ENCODE measurements around the gene NTM. TPM values are rescaled to one million over a fixed set of nuclear protein-coding genes. Genes with fewer than 3 reads are reported as not detected.

The NTM gene
- total RNA-seq, 2 experiments from 2014 or later: not detected

DNA sequence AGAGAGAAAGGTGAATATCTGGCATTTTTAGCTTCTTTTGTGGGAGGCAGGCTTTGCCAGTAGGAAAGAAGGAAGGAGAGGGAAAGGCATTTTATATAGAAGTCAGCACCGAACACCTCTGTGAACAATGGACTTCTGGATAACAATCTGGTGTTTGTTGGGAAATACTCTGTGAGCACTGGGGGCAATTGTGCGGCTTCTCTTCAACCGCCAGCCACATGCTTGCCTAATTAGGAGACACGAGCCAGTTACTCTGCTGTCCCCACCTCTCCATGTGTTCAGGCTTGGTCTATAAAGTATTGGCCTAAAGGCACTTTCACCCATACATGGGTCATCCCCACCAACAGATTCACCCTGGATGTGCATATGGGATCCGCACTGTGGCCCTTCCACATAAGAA is 523.6 kb downstream of the NTM start:
- intact Hi-C loops (cut with micrococcal nuclease): no loop called here
- H3K27ac Mint-ChIP-seq: no peak overlapping the region
- H3K4me1 Mint-ChIP-seq (ENCODE audit: low read depth): no peaks in the 10 kb centered on the region
- ATAC-seq (no peak), DNase-seq (no peak)
- ChIA-PET CTCF (no interaction called here), POLR2A (no interaction called here)
- no peaks in the 10 kb centered on the region for H3K9me3 Mint-ChIP-seq
- peaks cover 2% of the 10 kb centered on the region for H3K27me3 Mint-ChIP-seq
- no peak overlapping the region for H3K4me3 Mint-ChIP-seq
- H3K36me3 Mint-ChIP-seq (ENCODE audit: low read depth): no peaks in the 10 kb centered on the region
- TF ChIP-seq, protein P1, sequence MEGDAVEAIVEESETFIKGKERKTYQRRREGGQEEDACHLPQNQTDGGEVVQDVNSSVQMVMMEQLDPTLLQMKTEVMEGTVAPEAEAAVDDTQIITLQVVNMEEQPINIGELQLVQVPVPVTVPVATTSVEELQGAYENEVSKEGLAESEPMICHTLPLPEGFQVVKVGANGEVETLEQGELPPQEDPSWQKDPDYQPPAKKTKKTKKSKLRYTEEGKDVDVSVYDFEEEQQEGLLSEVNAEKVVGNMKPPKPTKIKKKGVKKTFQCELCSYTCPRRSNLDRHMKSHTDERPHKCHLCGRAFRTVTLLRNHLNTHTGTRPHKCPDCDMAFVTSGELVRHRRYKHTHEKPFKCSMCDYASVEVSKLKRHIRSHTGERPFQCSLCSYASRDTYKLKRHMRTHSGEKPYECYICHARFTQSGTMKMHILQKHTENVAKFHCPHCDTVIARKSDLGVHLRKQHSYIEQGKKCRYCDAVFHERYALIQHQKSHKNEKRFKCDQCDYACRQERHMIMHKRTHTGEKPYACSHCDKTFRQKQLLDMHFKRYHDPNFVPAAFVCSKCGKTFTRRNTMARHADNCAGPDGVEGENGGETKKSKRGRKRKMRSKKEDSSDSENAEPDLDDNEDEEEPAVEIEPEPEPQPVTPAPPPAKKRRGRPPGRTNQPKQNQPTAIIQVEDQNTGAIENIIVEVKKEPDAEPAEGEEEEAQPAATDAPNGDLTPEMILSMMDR (IDR thresholded peaks at IDR 0.05): no peak

DNA sequence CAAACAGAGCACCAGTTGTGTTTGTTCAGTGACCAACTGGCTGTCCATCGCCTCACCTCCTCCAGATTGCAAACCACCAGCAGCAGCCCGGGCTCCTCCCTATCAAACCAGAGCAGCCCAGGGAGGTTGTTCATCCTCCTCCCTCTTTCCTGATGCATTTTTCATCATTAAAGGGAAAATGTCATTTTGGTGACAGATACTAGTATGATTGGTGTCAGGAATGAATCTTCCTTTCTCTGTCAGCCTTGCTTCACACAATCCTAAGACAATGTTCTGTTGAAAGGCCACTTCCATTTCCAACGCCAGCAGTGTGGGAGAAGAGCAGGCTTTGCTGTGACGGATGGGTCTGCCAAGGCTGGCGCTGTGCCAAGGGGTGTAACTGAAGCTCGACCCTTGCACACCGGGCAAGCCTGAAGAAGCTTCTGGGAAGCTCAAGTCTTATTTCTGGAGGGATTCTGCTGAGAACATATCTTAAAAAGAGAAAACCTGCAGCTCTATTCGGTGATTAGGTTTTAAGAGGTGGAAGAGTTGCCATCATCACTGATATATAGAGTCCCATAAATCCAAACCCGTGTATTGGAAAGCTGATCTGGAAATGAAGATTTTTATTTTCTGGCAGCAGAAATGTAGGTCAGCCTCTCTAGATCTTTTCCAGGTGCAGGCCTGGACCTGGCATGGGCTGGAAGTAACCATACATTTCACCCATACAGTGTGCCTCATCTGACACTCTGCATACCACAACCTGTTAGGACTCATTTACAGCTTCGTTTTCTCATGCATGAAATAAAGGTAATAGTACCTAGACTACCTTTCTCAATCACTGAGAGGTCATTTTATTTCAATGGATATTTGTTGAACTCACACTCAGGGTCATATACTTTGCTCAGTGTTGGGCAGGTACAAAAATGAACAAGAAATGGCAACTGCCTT is 524.5 kb downstream of the NTM start:
- POLR2A ChIA-PET: no interaction called here

DNA sequence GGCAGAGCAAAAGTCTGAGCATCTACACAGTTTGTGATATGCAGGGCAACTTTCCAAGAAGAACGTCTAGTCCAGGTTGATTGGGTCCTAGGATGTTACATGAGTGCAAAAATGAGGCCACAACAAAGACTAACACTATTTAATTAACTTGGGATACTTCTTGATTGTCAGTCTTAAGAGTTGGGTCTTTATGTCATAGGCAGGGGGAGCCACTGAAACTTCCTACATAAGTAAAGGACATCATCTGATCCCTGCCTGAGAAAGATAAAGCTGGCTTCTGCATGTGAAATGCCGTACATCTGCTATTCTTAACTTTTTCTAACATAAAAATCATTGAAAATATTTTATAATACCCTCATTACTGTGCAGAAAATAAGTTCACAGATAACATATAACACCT is 525.5 kb downstream of the NTM start:
- intact Hi-C loops (cut with micrococcal nuclease): no loop called here
- ChIA-PET POLR2A (no interaction called here), CTCF (no interaction called here)
- no peaks in the 10 kb centered on the region for H3K9me3 Mint-ChIP-seq
- H3K4me3 Mint-ChIP-seq: no peak overlapping the region
- DNase-seq: no peak
- H3K4me1 Mint-ChIP-seq (ENCODE audit: low read depth): no peaks in the 10 kb centered on the region
- no peaks in the 10 kb centered on the region for H3K36me3 Mint-ChIP-seq (ENCODE audit: low read depth)
- H3K27ac Mint-ChIP-seq: no peak overlapping the region
- TF ChIP-seq, protein P1 (IDR thresholded peaks at IDR 0.05): no peak
- ATAC-seq: no peak
- peaks cover 2% of the 10 kb centered on the region for H3K27me3 Mint-ChIP-seq

More for the DNA sequence above, 524.5 kb downstream of the NTM start:
- Mint-ChIP-seq H3K27me3 (peaks cover 2% of the 10 kb centered on the region), H3K4me1 (ENCODE audit: low read depth) (no peaks in the 10 kb centered on the region), H3K36me3 (ENCODE audit: low read depth) (no peaks in the 10 kb centered on the region), H3K27ac (no peak overlapping the region), H3K4me3 (no peak overlapping the region), H3K9me3 (no peaks in the 10 kb centered on the region)
- intact Hi-C loops (cut with micrococcal nuclease): no loop called here
- TF ChIP-seq, protein P1 (IDR thresholded peaks at IDR 0.05): no peak
- no peak for ATAC-seq
- no peak for DNase-seq
- CTCF ChIA-PET: no interaction called here

DNA sequence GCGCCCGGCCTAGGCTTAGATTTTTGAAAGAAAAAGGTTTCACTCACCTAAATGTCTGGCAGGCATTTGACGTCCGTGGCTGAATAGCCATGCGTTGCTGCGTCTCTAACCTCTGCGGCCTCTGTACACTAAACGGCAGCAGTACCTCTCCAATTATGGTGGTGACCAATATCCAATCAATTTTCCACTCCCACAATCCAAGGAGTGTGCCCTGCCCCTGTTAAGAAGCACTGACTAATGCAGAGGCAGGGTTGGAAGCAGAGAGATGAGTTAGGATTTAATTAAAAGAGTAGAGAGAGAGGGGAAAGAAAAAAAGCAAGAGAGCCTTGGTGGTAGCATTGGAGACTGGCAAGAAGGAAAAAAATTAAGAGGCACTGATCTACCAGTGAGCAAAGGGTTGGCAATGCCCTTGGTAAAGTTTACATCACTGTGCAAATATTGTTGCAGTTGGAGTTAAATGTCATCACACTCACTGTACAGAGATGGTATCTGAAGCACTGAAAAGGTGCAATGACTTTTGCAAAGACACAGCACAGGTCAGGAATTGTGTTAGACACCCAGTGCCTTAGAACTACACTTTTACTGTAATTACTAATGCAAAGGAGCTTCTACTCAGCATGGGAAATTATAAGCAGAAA is 526.7 kb downstream of the NTM start:
- no peak for ATAC-seq
- DNase-seq: no peak
- Mint-ChIP-seq H3K27me3 (peaks cover 2% of the 10 kb centered on the region), H3K27ac (no peak overlapping the region), H3K9me3 (no peaks in the 10 kb centered on the region), H3K36me3 (ENCODE audit: low read depth) (no peaks in the 10 kb centered on the region), H3K4me3 (no peak overlapping the region), H3K4me1 (ENCODE audit: low read depth) (no peaks in the 10 kb centered on the region)
- POLR2A ChIA-PET: no interaction called here
- TF ChIP-seq, protein P1 (IDR thresholded peaks at IDR 0.05): no peak
- intact Hi-C loops (cut with micrococcal nuclease): no loop called here
- CTCF ChIA-PET: no interaction called here

DNA sequence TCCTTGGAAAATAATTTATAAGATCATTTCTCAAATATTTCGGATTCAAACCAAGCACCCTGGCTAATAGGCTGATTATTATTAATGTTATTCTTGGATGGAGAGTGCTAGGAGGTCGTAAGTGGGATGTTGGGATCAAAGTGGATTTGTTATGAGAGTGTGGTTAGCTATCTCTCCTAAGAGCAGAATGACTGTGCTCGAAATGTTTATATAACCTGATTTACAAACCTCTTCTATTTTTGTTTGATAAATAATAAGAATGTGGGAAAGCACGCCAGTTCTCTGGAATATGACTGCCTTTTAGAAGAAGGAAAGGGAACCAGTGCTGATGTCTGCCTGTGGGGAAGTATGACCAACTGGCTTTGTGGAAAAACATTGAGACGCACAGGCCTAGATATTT is 527.5 kb downstream of the NTM start:
- no peak overlapping the region for H3K4me3 Mint-ChIP-seq
- H3K27me3 Mint-ChIP-seq: peaks cover 4% of the 10 kb centered on the region
- TF ChIP-seq, protein P1 (IDR thresholded peaks at IDR 0.05): no peak
- no peaks in the 10 kb centered on the region for H3K9me3 Mint-ChIP-seq
- no peaks in the 10 kb centered on the region for H3K4me1 Mint-ChIP-seq (ENCODE audit: low read depth)
- DNase-seq (no peak), ATAC-seq (no peak)
- H3K36me3 Mint-ChIP-seq (ENCODE audit: low read depth): no peaks in the 10 kb centered on the region
- ChIA-PET POLR2A (no interaction called here), CTCF (no interaction called here)
- no peak overlapping the region for H3K27ac Mint-ChIP-seq
- intact Hi-C loops (cut with micrococcal nuclease): no loop called here
